GM18511 (cell line): ENCODE results near the gene SYT2.
"Not testable (repeated sequence)": the region's sequence is repeated elsewhere in the genome, so short reads cannot be mapped to it uniquely, and the experiment has no call there.

Experiments used
- ATAC-seq: cut with Tn5 transposase; IDR thresholded peaks from one replicate; pipeline ENCODE4 v1.9.1; 2021; ENCODE audit warnings: mild to moderate bottlenecking, moderate library complexity; ENCODE audit not compliant: unreplicated experiment

SYT2 gene

DNA sequence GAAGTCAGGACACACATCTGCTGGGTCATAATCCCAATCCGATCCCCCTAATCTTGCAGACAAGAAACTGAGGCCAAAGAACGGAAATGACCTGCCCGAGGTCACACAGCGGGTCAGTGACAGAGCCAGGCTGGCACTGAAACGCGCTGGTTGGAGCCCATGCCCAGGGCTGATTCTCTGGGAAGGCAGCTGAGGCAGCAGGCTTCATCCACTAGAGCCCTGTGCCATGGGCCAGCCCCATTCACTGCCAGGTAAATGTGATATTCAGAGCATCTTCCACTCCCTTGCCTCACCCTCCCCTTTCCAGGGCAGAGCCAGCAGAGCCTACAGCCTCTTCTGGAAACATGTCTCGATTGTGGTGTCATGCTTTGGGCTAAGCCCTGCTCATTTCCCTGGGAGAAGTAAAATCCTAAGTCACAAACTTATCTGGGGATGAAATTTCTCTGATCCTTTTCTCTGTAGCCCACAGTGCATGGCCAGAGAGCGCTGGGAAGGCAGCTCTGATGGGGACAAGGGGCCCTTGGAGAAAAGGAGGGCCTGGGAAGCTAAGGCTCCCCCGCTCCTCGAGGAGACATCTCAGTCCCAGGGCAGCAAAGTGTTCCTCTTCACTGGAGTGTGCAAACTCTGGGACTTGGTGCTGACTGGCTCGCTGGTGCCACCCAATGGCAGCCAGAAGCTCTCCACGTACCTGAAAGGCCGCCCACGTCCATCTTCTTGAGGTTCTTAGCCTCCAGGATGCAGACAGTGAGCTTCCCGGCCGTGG, 110.4 kb downstream of the SYT2 start:
- peak; percentile 64 for ATAC-seq

DNA sequence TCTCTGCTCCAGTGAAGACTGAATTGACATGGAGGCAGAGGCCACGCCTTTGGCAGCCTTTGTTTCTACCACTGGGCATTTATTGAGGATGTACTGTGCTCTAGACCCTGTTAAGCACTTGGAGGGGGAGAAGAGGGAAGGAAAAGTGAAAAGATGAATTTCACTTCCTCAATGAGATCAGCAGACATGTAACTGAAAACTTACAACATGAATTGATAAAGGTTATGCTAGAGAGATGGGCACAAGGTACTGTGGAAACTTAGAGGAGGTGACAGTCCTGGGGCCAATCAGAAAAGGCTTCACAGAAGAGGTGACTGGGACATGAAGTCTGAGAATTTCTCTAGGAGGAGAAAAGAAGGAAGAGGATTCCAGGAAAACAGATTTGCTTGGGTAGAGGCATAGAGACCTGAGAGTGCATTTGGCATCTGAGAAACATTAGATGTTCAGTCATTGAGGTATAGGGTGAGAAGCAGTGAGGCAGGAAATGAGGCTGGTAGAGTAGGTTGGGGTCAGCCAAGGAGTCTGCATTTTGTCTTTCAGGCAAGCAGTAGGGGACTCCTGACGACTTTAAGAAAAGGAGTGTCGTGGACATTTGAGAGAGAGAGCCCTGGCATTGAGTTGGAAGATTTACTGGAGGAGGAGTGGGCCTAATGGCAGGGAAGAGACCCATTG, 113.0 kb downstream of the SYT2 start:
- no peak for ATAC-seq

DNA sequence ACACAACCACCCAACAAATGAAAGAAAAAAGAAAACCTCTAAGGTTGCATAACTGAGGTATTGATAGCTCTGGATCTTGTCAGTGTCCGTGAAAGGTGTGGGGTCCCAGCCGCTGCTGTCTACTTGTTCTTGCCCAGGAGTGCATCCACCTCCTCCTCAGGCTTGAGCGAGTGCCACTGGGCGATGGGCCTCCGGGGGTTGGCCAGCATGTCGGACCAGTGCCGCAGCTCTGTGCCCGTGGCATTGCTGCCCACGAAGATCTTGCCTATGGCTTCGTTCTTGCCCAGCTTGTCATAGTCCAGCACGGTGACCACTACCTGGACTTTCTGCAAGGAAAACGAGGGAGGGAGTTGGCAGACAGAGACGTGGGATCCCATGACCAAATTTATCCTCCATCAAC, 113.6 kb downstream of the SYT2 start:
- no peak for ATAC-seq

DNA sequence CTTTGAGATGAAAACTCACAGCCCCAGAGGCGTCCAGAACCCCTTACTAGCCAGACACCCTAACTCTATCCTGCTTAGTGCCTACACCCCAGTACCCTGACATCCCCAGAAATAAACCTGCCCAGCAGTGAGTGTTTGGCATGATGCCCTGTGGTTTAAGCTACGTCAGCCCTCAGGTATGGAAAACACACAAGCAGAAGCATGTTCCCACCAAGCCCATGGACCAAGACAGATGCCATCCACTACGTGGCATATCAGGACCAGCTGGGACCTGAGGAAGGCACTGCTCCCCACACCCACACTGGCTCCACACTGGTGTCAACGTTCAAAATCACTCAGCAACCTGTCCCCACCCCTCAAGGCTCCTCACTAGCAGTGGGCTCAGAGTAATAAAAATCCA, 116.4 kb downstream of the SYT2 start:
- no peak for ATAC-seq

DNA sequence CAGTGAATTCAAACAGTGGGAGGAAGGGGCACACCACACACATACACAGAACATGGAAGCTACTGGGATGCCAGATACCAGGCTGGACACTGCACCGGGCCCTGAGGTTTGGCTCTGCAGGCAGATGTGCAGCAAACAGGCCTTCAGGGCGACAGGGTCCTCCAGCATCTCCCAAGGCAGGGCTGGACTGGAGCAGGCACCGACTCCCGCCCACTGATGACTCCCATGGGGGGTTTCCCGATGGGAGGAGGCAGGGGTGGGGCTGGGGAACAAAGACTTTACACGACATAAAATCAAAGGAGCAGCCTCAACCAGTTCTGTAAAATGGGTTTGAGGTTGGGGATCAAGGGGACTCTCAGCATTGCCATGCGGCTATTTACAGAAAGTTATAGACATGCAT, 118.1 kb downstream of the SYT2 start:
- no peak for ATAC-seq

DNA sequence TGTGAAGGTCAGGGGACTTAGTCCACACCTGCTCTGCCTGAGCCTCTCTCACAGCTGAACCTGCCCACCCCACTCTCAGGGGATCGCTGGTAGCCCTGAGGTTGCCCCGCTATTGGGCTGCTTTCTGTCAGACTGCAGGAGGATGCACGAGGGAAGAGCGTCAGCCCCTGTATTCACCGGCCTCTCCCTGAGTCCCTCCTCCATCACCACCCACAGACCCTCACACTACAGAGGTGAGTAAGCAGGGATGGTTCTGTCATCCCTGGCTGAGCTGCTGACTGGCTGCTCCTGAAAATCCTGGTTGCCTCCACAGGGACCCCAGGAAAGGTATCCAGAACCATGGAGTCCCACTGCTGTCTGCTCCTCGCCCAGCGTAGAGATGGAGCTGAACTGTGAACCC, 118.7 kb downstream of the SYT2 start:
- ATAC-seq = no peak

DNA sequence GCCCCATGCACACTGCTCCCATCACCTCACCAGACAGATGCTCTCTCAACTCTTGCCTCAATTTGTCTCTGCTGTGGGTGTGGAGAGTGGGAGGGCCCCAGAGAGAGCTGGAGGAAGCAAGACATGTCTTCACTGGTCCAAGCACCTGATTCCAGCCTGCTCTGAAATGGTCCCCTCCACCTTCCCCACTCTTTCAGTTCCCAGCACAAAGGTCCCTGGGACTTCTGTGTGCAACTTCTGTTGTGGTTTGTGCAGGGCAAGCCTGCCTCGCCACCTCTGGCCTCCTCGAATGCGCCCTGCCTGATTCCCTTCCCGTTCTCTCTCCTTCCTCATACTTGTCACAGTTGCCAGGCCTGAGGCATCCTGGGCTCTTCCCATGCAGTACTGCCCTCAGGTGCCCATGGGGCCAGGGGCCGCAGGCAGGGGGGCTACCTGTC, 119.3 kb downstream of the SYT2 start:
- no peak for ATAC-seq

DNA sequence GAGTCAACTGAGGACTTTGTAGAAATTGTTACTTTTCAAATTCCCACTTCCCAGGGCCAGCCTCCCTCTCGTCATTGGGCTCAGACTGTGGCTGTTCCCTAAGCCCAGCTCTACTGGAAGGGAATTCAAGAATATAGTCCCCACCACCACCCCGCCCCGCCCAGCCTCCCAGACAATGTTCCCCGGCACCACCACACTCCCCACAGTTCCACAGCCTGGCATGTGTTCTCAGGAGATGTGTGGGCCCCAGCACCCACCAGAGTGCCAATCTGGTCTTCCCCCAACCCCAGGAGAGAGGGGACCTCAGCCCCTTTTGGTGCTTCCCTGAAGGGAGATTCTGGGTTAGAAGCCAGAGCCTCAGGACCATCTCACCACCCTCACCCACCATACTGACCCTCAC, 120.1 kb downstream of the SYT2 start:
- no peak for ATAC-seq

DNA sequence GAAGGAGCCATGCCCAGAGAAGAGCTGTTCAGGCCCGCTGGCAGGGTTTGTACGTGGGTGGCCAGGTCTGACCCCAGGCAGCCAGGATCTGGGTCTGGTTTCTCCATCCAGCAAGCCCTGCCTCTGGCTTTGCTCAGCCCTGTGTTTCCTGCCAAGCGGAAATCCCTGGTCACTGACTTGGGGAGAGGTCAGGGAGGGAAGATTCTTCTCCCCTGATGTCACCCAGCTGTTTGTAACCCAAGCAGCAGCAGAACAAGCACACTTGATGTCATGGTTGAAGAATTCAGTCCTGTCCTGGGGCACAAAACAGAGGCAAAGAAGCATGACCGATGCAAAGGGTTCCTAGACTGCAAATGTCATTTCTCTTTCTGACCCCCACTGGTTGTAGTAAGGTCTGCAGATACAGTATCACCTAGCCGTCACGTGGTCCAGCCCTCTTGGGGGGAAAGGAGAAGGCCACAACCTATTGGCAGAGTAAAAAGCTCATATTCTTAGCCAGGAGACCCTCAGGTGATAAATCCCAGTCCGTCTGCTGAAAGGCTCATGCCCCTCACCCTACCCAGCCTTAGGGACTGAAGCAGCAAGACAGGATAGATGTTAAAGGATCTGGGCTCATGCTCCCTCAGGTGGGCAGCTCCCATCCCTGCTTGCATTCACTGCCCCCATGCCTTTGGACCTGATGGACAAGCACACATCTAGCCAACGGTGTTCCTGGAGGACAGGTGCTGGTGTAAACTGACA, 120.9 kb downstream of the SYT2 start:
- no peak for ATAC-seq

DNA sequence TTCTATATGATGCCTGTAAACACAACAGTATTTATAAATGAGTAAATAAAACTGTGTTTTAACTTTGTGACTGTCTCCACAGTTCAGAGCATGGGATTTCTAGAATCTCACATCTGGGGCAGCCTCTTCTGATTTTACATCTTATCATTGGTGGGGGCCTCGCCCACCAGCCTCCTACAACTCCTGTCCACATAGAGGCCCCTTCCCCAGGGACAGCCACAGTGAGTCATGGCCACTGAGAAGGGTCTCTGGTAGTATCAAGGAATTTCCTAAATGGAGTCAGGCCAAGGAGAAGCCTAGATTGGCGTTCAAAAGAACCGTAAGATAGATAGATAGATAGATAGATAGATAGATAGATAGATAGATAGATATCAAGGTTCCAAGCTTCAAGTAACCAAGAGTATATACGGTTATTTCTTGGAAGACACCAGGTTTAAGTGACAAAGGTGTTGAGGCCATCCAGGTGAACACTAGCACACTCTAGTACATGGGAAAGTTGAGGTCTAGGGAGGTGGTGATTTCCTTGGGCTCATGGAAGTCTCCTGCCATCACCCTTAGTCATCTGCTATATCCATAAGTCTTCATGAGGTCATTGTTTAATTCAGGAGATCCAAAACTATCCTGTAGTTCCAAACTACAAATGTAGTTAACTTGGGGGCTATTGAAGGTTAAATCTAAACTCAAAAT, 121.6 kb downstream of the SYT2 start:
- ATAC-seq = no peak

DNA sequence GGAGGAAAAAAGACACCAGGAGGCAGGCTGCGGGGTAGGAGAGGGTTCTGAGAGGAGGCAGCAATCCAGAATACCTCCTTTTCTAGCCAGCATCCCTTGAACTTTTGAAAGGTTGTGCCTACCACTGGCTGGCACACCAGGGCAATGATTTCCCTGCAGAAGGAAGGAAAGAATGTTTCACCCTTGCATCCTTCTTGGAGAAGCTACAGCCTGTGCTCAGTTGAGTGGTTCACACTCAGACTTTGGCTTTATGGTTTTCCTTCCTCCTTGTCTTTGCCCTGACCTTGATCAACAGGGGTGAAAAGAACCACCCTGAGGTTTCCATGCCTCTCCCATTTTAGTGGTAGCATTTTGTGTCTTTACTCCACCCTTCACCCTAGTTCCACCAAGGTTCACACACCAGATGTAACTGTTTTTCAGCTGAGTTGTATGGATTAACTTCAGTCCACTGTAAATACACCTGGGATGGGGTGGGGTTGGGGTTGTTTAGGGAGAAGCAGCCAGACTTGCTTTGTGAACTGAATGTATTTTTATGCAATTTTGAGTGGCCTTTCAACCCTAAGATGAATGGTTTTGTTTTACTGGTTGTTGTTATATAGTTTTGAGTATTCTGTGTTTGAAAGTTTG, 122.3 kb downstream of the SYT2 start:
- no peak for ATAC-seq

DNA sequence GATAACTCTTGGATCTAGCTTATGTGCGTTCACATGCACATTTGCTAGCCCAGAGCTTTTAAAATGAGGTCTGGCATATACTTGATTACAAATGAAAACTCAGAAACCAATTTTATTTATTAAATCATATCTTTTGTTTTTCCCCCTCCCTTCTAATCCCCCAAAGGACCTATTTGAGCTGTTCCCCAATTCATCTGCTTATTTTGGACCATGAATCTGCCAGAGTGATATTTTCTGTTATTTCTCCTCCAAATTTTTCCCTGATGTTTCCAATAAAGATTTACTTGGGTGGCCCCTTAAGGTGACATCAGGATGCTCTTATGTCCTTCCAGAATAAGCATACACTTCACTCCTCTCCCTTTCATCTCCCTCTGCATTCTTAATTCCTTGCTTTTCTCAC, 123.4 kb downstream of the SYT2 start:
- no peak for ATAC-seq

DNA sequence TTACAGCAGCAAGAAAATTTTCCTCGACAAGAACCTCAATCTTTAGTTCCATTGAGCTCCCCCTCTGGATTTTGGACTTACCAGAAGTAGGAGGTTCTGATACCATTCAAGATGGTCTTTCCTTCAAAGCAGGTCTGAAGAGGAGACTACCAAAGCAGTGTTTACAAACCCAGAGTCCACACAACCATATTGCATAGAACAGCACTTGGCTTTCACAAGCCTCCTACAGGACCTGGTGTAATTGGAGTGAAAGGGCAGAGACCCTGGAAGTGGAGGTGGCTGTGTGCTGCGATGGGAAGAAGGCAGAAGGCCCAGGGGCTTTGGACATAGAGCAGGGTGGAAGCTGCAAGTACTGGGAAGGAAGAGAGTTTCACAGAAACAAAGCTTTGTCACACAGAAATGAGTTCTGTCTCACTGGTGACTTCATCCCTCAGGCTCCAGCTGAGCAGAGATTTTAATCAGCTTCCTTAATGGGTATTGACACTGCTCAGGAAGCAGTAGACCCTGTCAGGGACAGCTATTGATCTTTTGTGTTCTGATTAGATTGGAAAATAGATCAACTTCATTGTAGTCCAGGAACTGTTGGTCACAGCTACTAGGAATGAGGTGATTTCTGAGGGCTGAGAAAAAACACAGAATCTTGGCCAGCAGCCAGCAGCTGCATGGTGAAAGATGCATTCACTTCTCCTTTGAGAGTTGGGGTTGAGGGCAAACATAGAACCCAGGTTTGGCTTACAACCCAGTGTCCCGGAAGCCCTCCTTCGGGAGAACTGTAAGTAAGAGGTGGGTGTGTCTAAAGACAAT, 124.0 kb downstream of the SYT2 start:
- ATAC-seq = peak; percentile 50

DNA sequence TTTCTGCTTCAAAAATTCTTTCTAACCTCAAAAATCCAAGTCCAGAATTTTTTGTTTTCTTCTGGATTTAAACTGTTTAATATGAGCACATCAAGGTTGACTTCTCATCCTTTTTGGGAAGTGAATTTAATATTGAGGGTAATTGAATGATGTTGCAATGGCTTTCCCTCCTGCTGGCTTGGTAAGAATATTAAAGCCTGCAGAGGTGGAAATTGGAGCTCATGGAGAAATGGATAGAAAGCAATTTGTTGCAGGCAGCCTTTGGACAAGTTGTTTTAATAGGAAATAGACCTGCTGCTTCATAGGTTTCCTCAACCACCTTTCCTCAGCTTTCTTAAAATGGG, 124.7 kb downstream of the SYT2 start:
- no peak for ATAC-seq

DNA sequence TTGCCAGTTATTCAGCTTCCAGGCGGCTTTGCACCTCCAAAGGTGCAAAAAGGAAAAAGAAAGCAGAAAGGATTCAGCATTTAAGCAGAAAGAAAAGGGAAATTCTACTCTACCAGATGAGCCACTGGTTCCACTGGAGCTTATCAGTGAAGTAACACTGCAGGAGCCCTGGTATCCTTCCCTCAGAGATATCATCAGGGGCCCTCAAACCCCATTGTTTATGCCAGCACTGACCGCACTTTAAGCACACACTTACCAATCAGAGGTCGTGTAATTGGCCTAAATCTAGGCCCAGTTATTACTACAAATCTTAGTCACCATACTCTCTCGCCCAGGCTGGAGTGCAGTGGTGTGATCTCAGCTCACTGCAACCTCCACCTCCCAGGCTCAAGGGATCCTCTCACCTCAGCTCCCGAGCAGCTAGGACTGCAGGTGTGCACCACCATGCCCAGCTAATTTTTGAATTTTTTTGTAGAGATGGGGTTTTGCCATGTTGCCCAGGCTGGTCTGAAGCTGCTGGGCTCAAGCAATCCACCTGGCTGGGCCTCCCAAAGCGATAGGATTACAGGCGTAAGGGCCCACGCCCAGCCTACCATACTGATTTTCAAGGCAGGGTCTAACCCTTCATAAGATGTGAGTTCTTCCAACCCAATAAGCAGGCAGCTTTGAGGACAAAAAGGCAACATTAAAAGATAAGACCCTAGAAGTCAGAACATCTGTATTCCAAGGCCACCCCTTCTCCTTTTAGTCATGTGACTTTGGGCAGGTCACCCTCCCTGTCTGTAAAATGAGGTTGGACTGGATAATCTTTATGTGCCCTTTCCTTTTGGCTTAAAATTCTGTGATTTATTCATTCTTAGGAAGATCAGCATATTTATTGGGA, 125.3 kb downstream of the SYT2 start:
- ATAC-seq = no peak

DNA sequence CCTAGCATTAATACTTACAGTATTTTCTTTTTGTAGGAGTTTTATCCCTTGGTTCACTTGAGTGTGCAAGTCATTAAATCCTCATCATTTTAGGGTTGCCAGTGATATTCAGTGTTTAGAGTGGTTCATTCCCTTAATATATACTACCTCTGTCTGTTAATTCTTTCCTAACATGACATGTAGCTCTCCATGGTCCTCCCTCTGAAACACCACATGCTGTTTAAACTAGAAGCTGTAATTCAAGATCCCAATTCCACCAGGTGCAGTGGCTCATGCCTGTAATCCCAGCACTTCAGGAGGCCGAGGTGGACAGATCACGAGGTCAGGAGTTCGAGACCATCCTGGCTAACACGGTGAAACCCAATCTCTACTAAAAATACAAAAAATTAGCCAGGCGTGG, 127.9 kb downstream of the SYT2 start:
- ATAC-seq = not testable (repeated sequence)

DNA sequence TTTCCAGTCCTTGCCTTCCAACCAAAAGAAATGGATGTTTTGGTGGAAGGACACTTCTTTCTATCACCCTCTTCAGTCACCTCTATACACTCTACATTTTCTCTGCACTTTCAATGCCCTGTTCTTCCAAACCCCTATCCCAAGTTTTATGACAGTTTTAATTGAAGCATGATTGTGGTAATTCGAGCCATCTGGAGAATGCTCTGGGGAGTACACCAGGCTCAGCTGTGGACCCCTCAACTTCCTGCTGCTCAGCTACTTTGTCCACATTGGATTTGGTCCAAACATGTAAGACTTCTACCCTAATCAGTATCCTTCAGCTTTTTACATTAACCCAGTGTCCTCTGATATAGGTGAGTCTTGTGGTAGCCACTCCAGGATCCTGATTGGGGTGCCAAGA, 129.6 kb downstream of the SYT2 start:
- no peak for ATAC-seq

DNA sequence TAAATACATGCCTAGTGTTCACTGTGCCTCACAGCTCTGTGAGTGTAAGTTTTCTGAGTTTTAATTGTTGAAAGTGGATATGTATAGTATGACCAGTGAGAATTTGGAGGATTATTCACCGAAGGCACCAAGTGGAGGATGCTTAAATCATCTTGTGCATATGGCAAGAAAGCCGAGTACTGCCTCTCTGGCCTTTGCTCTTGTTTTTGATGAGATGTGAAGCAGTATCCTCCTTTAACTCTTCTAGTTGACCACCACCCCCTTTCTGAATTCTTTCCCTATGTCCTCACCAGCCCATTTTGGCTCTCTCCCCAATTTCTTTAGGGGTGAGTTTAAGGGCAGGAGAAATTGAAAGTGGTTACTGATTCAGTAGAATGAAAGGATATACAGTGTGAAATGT, 130.4 kb downstream of the SYT2 start:
- ATAC-seq = no peak

DNA sequence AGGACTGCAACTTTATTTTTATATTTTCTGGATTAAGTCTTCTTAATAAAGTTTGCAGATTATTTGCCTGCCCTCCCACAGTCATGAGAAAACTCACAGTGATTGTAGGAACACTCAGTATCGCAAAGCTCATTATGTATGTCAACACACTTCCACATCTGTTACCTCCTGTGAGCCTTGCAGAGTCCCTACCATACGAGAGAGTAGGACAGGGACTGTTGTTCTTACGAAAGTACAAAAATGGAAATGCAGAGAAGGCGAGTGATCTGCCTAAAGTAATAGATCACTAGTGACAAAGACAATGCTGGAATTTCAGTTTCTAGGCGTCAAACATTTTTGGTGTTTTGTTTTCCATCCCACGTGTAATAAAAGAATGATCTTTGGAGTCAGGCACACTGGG, 131.7 kb downstream of the SYT2 start:
- ATAC-seq = no peak
